RPMI8226 (cell line): Measurements from ENCODE around the gene TTBK2.

ENCODE experiments used
- DNase-seq: peaks from one replicate; pipeline ENCODE4 v3.0.0-alpha.2; 2015

Gene TTBK2

GRCh38 chr15:42724276-42724675 lies 196.3 kb downstream of the TTBK2 start:
- no peak for DNase-seq

- no peak for DNase-seq
These were observed 197.5 kb downstream of the TTBK2 start for GRCh38 chr15:42723068-42723467.

- DNase-seq: no peak
These were observed 198.7 kb downstream of the TTBK2 start for GRCh38 chr15:42721916-42722315.

- DNase-seq: no peak
These were observed 199.6 kb downstream of the TTBK2 start for GRCh38 chr15:42721016-42721415.

- DNase-seq: no peak
These were observed 200.5 kb downstream of the TTBK2 start for GRCh38 chr15:42720071-42720470.

GRCh38 chr15:42719043-42719442 lies 201.5 kb downstream of the TTBK2 start:
- DNase-seq: no peak

GRCh38 chr15:42716626-42717025 lies 204.0 kb downstream of the TTBK2 start:
- no peak for DNase-seq

GRCh38 chr15:42716125-42716524 lies 204.5 kb downstream of the TTBK2 start:
- no peak for DNase-seq

- DNase-seq: no peak
These were observed 208.0 kb downstream of the TTBK2 start for GRCh38 chr15:42712584-42712983.

- no peak for DNase-seq
These were observed 208.8 kb downstream of the TTBK2 start for GRCh38 chr15:42711746-42712145.

GRCh38 chr15:42710662-42711061 lies 209.9 kb downstream of the TTBK2 start:
- no peak for DNase-seq

- DNase-seq: no peak
These were observed 212.6 kb downstream of the TTBK2 start for GRCh38 chr15:42707873-42708544.

- no peak for DNase-seq
These were observed 213.5 kb downstream of the TTBK2 start for GRCh38 chr15:42707068-42707467.

GRCh38 chr15:42705336-42705735 lies 215.2 kb downstream of the TTBK2 start:
- no peak for DNase-seq

GRCh38 chr15:42704492-42704926 lies 216.1 kb downstream of the TTBK2 start:
- DNase-seq: peak; percentile 58

- DNase-seq: no peak
These were observed 224.0 kb downstream of the TTBK2 start for GRCh38 chr15:42696626-42697025.

- DNase-seq: no peak
These were observed 225.0 kb downstream of the TTBK2 start for GRCh38 chr15:42695527-42696071.

- no peak for DNase-seq
These were observed 226.2 kb downstream of the TTBK2 start for GRCh38 chr15:42694398-42694797.

- no peak for DNase-seq
These were observed 226.6 kb downstream of the TTBK2 start for GRCh38 chr15:42693942-42694341.

- no peak for DNase-seq
These were observed 227.1 kb downstream of the TTBK2 start for GRCh38 chr15:42693496-42693895.

GRCh38 chr15:42692997-42693396 lies 227.6 kb downstream of the TTBK2 start:
- DNase-seq: no peak

GRCh38 chr15:42692536-42692935 lies 228.0 kb downstream of the TTBK2 start:
- no peak for DNase-seq

- DNase-seq: no peak
These were observed 228.8 kb downstream of the TTBK2 start for GRCh38 chr15:42691770-42692169.

GRCh38 chr15:42691308-42691707 lies 229.3 kb downstream of the TTBK2 start:
- DNase-seq: no peak
